GM12878 (cell line): ENCODE data around the gene MCM3AP. TPM values are rescaled to one million over a fixed set of nuclear protein-coding genes. Genes with fewer than 3 reads are reported as not detected.

Experiments used
- ATAC-seq: fragments of 200-7000 bp; cut with Tn5 transposase; 3 replicates; pipeline ENCODE4 v1.9.1; 2020; ENCODE audit warnings: mild to moderate bottlenecking, moderate library complexity
- BruUV-seq: library from RNA; stranded (reverse); fragments of 400-500 nt; replicated peaks from 2 replicates; lab custom pipeline; 2021; lab: Mats Ljungman, UMichigan
- CTCF ChIA-PET: fragments of 300-600 bp; sonication (Branson Sonifier 250); formaldehyde crosslinking; extraction: SDS; loops from one replicate; lab custom pipeline; 2021; ENCODE audit warnings: inconsistent platforms; lab: Yijun Ruan, JAX
- POLR2A ChIA-PET: fragments of 350-600 bp; formaldehyde crosslinking; extraction: SDS; loops from one replicate; lab custom pipeline; 2021; ENCODE audit warnings: inconsistent platforms; lab: Charles Lee
- RAD21 ChIA-PET: fragments of 300-600 bp; sonication (Branson Sonifier 250); formaldehyde crosslinking; loops from one replicate; lab custom pipeline; 2023; ENCODE audit warnings: antibody characterized with exemption; ENCODE audit not compliant: unreplicated experiment; lab: Charles Lee
- SMC1A ChIA-PET: fragments of 300-600 bp; sonication (Branson Sonifier 250); formaldehyde crosslinking; loops from one replicate; lab custom pipeline; 2023; ENCODE audit not compliant: unreplicated experiment, uncharacterized antibody; lab: Charles Lee
- DNase-seq: peaks from one replicate; pipeline ENCODE4 v3.0.0-alpha.2; 2011; ENCODE audit warnings: low read depth, low spot score
- FAIRE-seq: peaks from 3 replicates; lab custom pipeline; 2011; peaks lifted over from hg19 to GRCh38; lab: Jason Lieb, UNC
- H2AFZ ChIP-seq: 2 replicates; pipeline ENCODE4 v1.6.0; 2011; ENCODE audit warnings: low read depth, low read length, control low read depth; ENCODE audit not compliant: control insufficient read depth
- H3K27ac ChIP-seq: 2 replicates; pipeline ENCODE4 v1.5.1; 2011; ENCODE audit warnings: control low read depth; ENCODE audit not compliant: control insufficient read depth, insufficient read depth
- H3K27me3 ChIP-seq, 2 experiments: replicated peaks in 1 of 2; 2 replicates each; pipeline versions ENCODE4 v1.6.0 to v1.6.1; 2011; ENCODE audit warnings: low read length in 1 of 2; ENCODE audit not compliant: control insufficient read depth in 2 of 2, insufficient read depth in 2 of 2
- H3K36me3 ChIP-seq, 2 experiments: 2 replicates each; pipeline ENCODE4 v1.5.1; 2011; ENCODE audit warnings: low read length in 1 of 2; ENCODE audit not compliant: control insufficient read depth in 2 of 2, insufficient read depth in 2 of 2
- H3K4me1 ChIP-seq: 2 replicates; pipeline ENCODE4 v1.6.1; 2011; ENCODE audit warnings: mild to moderate bottlenecking, low read length, moderate library complexity, mixed read lengths; ENCODE audit not compliant: control insufficient read depth, insufficient read depth
- H3K4me2 ChIP-seq: 2 replicates; pipeline ENCODE4 v1.6.0; 2011; ENCODE audit warnings: control low read depth; ENCODE audit not compliant: control insufficient read depth, insufficient read depth
- H3K4me3 ChIP-seq: fragments of 200-600 bp; sonication (generic); 2 replicates; pipeline ENCODE4 v1.5.1; 2016
- H3K79me2 ChIP-seq: 2 replicates; pipeline ENCODE4 v1.6.0; 2011; ENCODE audit warnings: low read length; ENCODE audit not compliant: control insufficient read depth, insufficient read depth
- H3K9ac ChIP-seq: 2 replicates; pipeline ENCODE4 v1.8.0; 2011; ENCODE audit warnings: low read length, control low read depth, mixed read lengths; ENCODE audit not compliant: control insufficient read depth, insufficient read depth
- H3K9me3 ChIP-seq: replicated peaks from 3 replicates; pipeline ENCODE4 v1.5.1; 2011; ENCODE audit warnings: mild to moderate bottlenecking, low read length; ENCODE audit not compliant: control insufficient read depth, insufficient read depth
- H4K20me1 ChIP-seq: 2 replicates; pipeline ENCODE4 v1.6.0; 2011; ENCODE audit not compliant: control insufficient read depth, insufficient read depth
- GABPA ChIP-seq: IDR thresholded peaks from 2 replicates; pipeline ENCODE4 v1.6.1; 2014; ENCODE audit warnings: antibody characterized with exemption, low read depth, mild to moderate bottlenecking, inconsistent platforms
- GATAD2B ChIP-seq: fragments of 450-650 bp; conservative IDR thresholded peaks from 2 replicates; pipeline ENCODE4 v1.6.1; 2017; ENCODE audit warnings: low read depth, mild to moderate bottlenecking, moderate library complexity
- MTA3 ChIP-seq: IDR thresholded peaks from 2 replicates; pipeline ENCODE4 v1.6.1; 2012; ENCODE audit warnings: low read length, inconsistent platforms, borderline replicate concordance
- SPI1 ChIP-seq: IDR thresholded peaks from 2 replicates; pipeline ENCODE4 v1.6.1; 2011; ENCODE audit warnings: low read depth, mild to moderate bottlenecking, low read length, moderate library complexity, borderline replicate concordance; ENCODE audit not compliant: insufficient read depth
- SREBF1 ChIP-seq: IDR thresholded peaks from 2 replicates; pipeline ENCODE4 v1.6.1; 2012; ENCODE audit warnings: mild to moderate bottlenecking, low read length
- WGBS: methylation state at CpG from one replicate; pipeline ENCODE4 v1.1.6; 2016; ENCODE audit warnings: low lambda C conversion rate; ENCODE audit not compliant: insufficient replicate concordance, insufficient coverage; ENCODE audit errors: missing lambda C conversion rate; 5-methylcytosine and 5-hydroxymethylcytosine counted together
- in situ Hi-C: fragments of 300-500 bp; cut with MboI; formaldehyde crosslinking; loops from 9 replicates; pipeline ENCODE4 v1.14.3; 2018; ENCODE audit warnings: mixed read lengths
- intact Hi-C: fragments of 100-400 bp; cut with micrococcal nuclease; formaldehyde crosslinking; loops from one replicate; pipeline ENCODE4 v1.14.2; 2022; ENCODE audit not compliant: unreplicated experiment
- polyA plus RNA-seq, 11 experiments: library from polyadenylated mRNA; depleted of rRNA in 4 of 11; unstranded in 6 of 11; stranded (reverse) in 5 of 11; fragments of >200 nt; fragmentation: Nextera tagmentation in 4 of 11; fragmentation: Illumina TruSeq in 1 of 11; extraction: Ambion mirVana in 4 of 11; extraction: Trizol in 1 of 11; gene quantifications; 1 replicate in 1 of 11; 2 replicates in 10 of 11; pipeline versions ENCODE4 v1.2.1 to v1.2.3, GENCODE V29; 2011 to 2016; ENCODE audit warnings: inconsistent platforms in 2 of 11, missing spikeins in 2 of 11, low read depth in 1 of 11
- total RNA-seq, 4 experiments: library from RNA; depleted of rRNA in 3 of 4; stranded (reverse); fragments of >200 nt in 3 of 4; fragmentation: Illumina TruSeq in 1 of 4; extraction: Trizol in 1 of 4; gene quantifications; 2 replicates each; pipeline versions ENCODE4 v1.2.1 to v1.2.3, GENCODE V29; 2013 to 2021

The MCM3AP gene
- total and polyA plus RNA-seq, 10 of the 15 experiments (the other 5 are each of a cell fraction or from before 2014, with no cell fraction given): 6.1 to 95.7 (median 47.0) TPM

DNA sequence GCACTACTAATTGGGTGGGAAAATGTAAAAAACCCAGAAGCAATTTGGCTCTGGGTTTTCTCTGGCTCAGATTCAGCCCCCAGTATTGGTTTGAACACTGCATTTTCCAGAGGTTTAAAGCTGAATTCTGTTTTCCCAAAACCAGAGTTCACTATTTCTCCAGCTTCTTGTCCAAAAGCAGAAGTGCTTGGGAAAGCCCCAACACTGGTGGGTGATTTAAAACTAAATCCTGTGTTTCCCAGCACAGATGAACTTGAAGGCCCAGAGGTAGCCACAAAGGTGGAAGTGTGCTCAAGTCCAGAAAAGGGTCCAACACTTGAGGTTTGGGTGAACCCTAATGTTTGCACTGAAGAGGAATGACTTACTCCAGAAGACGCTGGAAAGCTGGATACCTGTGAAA is 678 bp downstream of the MCM3AP start:
- FAIRE-seq (peak; percentile 86), DNase-seq (no peak), ATAC-seq (no peak)
- BruUV-seq: no TSS peak
- ChIA-PET SMC1A (interaction anchor here (0.9 to 2.7 kb wide), 10 partner anchors 31 to 216 kb away, joined by 3 to 15 read pairs (median 4); a partner anchor contains a TSS), RAD21 (interaction anchor here (0.8 to 2.6 kb wide), 5 partner anchors 31 to 141 kb away, joined by 3 to 10 read pairs (median 7); a partner anchor contains a TSS), POLR2A (interaction anchor here (0.7 to 2.2 kb wide), 4 partner anchors 38 to 84 kb away, joined by 3 to 7 read pairs (median 3); no protein-coding TSS in a partner anchor), CTCF (interaction anchor here (0.8 to 3.3 kb wide), 9 partner anchors 9 to 216 kb away, joined by 3 to 29 read pairs (median 4); no protein-coding TSS in a partner anchor)
- Histone ChIP-seq H3K9me3 (no peaks in the 10 kb centered on the region; the same call in 2 of the 3 replicates), H3K27me3 (no peaks in the 10 kb centered on the region), H3K27ac (no peak overlapping the region), H4K20me1 (no peaks in the 10 kb centered on the region), H3K79me2 (peaks cover 58% of the 10 kb centered on the region), H3K36me3 (peaks cover 4 to 10% of the 10 kb centered on the region in 2 experiments), H3K4me1 (peaks cover 13% of the 10 kb centered on the region), H3K9ac (peak overlapping the region; percentile 76; the same call in 1 of the 2 replicates), H3K4me3 (peak overlapping the region; percentile 97), H3K4me2 (peak overlapping the region; percentile 72), H2AFZ (no peak overlapping the region)
- in situ Hi-C loops (no loop called here), intact Hi-C loops (loop anchor here (2.0 to 10.0 kb wide), 3 partner anchors 30 to 140 kb away; partner anchors contain the start of gene LSS)
- no peak for TF ChIP-seq GATAD2B
- peak; percentile 66; the same call in 1 of the 2 replicates for TF ChIP-seq SPI1
- 75% methylated on average over 1 of the region's 1 CpG for WGBS

DNA sequence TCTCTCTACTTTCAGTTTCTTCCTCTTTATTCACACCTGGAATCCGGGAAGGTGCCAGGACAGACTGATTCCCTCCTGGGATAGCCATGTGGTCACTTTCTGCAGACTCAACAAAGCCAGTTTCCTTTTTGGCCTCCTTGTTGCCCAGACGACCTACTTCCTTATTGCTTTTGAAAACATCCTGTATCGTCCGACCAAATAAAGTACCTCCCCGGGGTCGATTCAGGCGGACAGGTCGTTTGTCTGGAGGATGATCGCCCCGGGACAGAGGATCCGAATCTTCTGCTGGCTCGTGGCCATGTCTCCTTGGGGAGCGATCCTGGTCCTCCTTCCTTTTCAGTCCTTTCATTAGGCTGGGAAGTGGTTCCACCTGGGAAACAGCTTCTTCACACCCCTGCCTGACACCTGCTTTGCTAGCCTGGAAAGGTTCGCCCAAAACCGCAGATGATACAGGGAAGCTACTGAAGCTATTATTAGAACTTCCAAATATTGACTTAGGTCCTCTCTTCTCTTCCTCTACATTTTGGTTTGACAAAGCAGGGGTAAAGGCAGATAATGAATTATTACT is 1.2 kb downstream of the MCM3AP start:
- intact Hi-C loops (loop anchor here (2.0 to 10.0 kb wide), 2 partner anchors 29 to 139 kb away; no protein-coding TSS in a partner anchor), in situ Hi-C loops (no loop called here)
- peak overlapping the region; percentile 14; the same call in 1 of the 2 replicates for H3K9ac ChIP-seq
- H3K9me3 ChIP-seq: no peaks in the 10 kb centered on the region; the same call in 2 of the 3 replicates
- DNase-seq (no peak), ATAC-seq (no peak), FAIRE-seq (no peak)
- CTCF ChIA-PET: interaction anchor here (0.8 to 3.3 kb wide), 8 partner anchors 8 to 217 kb away, joined by 3 to 29 read pairs (median 4); no protein-coding TSS in a partner anchor
- H2AFZ ChIP-seq: no peak overlapping the region
- peaks cover 57% of the 10 kb centered on the region for H3K79me2 ChIP-seq
- POLR2A ChIA-PET: interaction anchor here (0.7 to 2.2 kb wide), 4 partner anchors 38 to 85 kb away, joined by 3 to 7 read pairs (median 4); no protein-coding TSS in a partner anchor
- no peaks in the 10 kb centered on the region for H3K27me3 ChIP-seq
- WGBS: 59% methylated on average over 15 of the region's 15 CpGs
- H3K4me1 ChIP-seq: peaks cover 13% of the 10 kb centered on the region
- 0 out of 2 replicates have a peak overlapping the region, but pooled peaks have one; percentile 17 for H3K27ac ChIP-seq
- BruUV-seq: TSS peak; percentile 66
- peak overlapping the region; percentile 97 for H3K4me3 ChIP-seq
- SMC1A ChIA-PET: interaction anchor here (1.0 to 2.7 kb wide), 8 partner anchors 31 to 141 kb away, joined by 3 to 15 read pairs (median 5); a partner anchor contains a TSS
- H4K20me1 ChIP-seq: no peaks in the 10 kb centered on the region
- peak overlapping the region; percentile 72 for H3K4me2 ChIP-seq
- TF ChIP-seq GABPA (0 out of 2 replicates have a peak, but pooled peaks have one; percentile 20), SREBF1 (no peak), MTA3 (no peak)
- TF ChIP-seq, all 136 proteins: peak for 1
- RAD21 ChIA-PET: interaction anchor here (1.8 to 2.6 kb wide), 4 partner anchors 31 to 141 kb away, joined by 6 to 10 read pairs (median 8); a partner anchor contains a TSS
- peaks cover 7 to 16% of the 10 kb centered on the region in 2 experiments for H3K36me3 ChIP-seq
